SK-N-SH (cell line): ENCODE measurements around the gene SMARCD2. TPM values are rescaled to one million over a fixed set of nuclear protein-coding genes. Genes with fewer than 3 reads are reported as not detected.
A peak's percentile ranks its signal among the peaks of the same experiment; 100 is the strongest.

Source experiments
- CTCF ChIA-PET: fragments of 300-600, 350-600 bp; formaldehyde crosslinking; extraction: SDS; loops from one replicate; lab custom pipeline; 2021; lab: Yijun Ruan, JAX
- POLR2A ChIA-PET: fragments of 350-600 bp; sonication (Branson Sonifier 250); formaldehyde crosslinking; extraction: SDS; loops from one replicate; lab custom pipeline; 2020; ENCODE audit warnings: antibody characterized with exemption, inconsistent platforms; lab: Yijun Ruan, JAX
- DNase-seq: peaks from one replicate; pipeline ENCODE4 v3.0.0; 2012
- H2AFZ ChIP-seq: fragments of 200-600 bp; sonication (generic); 2 replicates; pipeline ENCODE4 v1.8.1; 2016; ENCODE audit warnings: antibody characterized with exemption, mild to moderate bottlenecking, low read depth
- H3F3A ChIP-seq: fragments of 200-600 bp; sonication (generic); replicated peaks from 2 replicates; pipeline ENCODE3; 2016; ENCODE audit warnings: antibody characterized with exemption, mild to moderate bottlenecking; ENCODE audit not compliant: insufficient read depth
- H3K27ac ChIP-seq, 2 experiments: fragments of 200-500 bp in 1 of 2; fragments of 200-600 bp in 1 of 2; sonication (Bioruptor generic) in 1 of 2; sonication (generic), shearing (Covaris generic) in 1 of 2; 2 replicates each; pipeline versions ENCODE4 v1.5.1 to v1.6.1; 2014 to 2016; ENCODE audit warnings: low read depth in 2 of 2, inconsistent platforms in 1 of 2, low read length in 1 of 2, mild to moderate bottlenecking in 1 of 2, mixed read lengths in 1 of 2
- H3K27me3 ChIP-seq: fragments of 200-600 bp; sonication (generic), shearing (Covaris generic); 2 replicates; pipeline ENCODE4 v1.6.1; 2016; ENCODE audit warnings: mixed run types; ENCODE audit not compliant: insufficient read depth
- H3K36me3 ChIP-seq, 2 experiments: fragments of 200-500 bp in 1 of 2; fragments of 200-600 bp in 1 of 2; sonication (Bioruptor generic) in 1 of 2; sonication (generic) in 1 of 2; replicated peaks in 1 of 2; 2 replicates each; pipeline versions ENCODE3 to v1.5.1; 2014 to 2016; ENCODE audit warnings: low read length in 1 of 2, mild to moderate bottlenecking in 1 of 2; ENCODE audit not compliant: insufficient read depth in 2 of 2, control insufficient read depth in 1 of 2
- H3K4me1 ChIP-seq, 2 experiments: fragments of 200-500 bp in 1 of 2; fragments of 200-600 bp in 1 of 2; sonication (Bioruptor generic) in 1 of 2; sonication (generic), shearing (Covaris generic) in 1 of 2; 2 replicates each; pipeline versions ENCODE4 v1.5.1 to v1.6.1; 2014 to 2016; ENCODE audit warnings: low read depth in 1 of 2, low read length in 1 of 2, mixed run types in 1 of 2; ENCODE audit not compliant: insufficient read depth in 2 of 2, control insufficient read depth in 1 of 2
- H3K4me2 ChIP-seq: fragments of 200-600 bp; sonication (generic), shearing (Covaris generic); 2 replicates; pipeline ENCODE4 v1.6.1; 2017; ENCODE audit warnings: mixed run types
- H3K4me3 ChIP-seq, 2 experiments: fragments of 200-500 bp in 1 of 2; fragments of 200-600 bp in 1 of 2; sonication (Bioruptor generic) in 1 of 2; sonication (generic), shearing (Covaris generic) in 1 of 2; 2 replicates each; pipeline versions ENCODE4 v1.5.1 to v1.8.1; 2014 to 2016; ENCODE audit warnings: low read depth in 2 of 2, inconsistent platforms in 1 of 2, low read length in 1 of 2, mild to moderate bottlenecking in 1 of 2, mixed read lengths in 1 of 2, moderate library complexity in 1 of 2
- H3K79me2 ChIP-seq: fragments of 200-600 bp; sonication (generic); 2 replicates; pipeline ENCODE4 v1.8.1; 2017; ENCODE audit warnings: mild to moderate bottlenecking; ENCODE audit not compliant: insufficient read depth
- H3K9ac ChIP-seq: fragments of 200-600 bp; sonication (generic); 2 replicates; pipeline ENCODE4 v1.6.1; 2017; ENCODE audit warnings: mixed run types
- H3K9me2 ChIP-seq: fragments of 200-600 bp; sonication (generic); 2 replicates; pipeline ENCODE4 v1.6.1; 2017; ENCODE audit warnings: mixed run types
- H3K9me3 ChIP-seq: fragments of 200-600 bp; sonication (generic); 2 replicates; pipeline ENCODE4 v1.6.1; 2017; ENCODE audit warnings: mixed run types, mild to moderate bottlenecking, moderate library complexity
- H4K20me1 ChIP-seq: fragments of 200-600 bp; sonication (generic); 2 replicates; pipeline ENCODE4 v1.6.1; 2017; ENCODE audit warnings: mild to moderate bottlenecking, mixed run types; ENCODE audit not compliant: insufficient read depth
- CHD2 ChIP-seq: fragments of 150-350 bp; IDR thresholded peaks from 2 replicates; pipeline ENCODE4 v1.6.1; 2018; ENCODE audit warnings: low read length; ENCODE audit not compliant: partially characterized antibody
- CTCF ChIP-seq: fragments of 200-600 bp; sonication (generic); IDR thresholded peaks from 2 replicates; pipeline ENCODE4 v1.6.1; 2017; ENCODE audit warnings: antibody characterized with exemption, mild to moderate bottlenecking, moderate library complexity
- ELF1 ChIP-seq: IDR thresholded peaks from 2 replicates; pipeline ENCODE4 v1.4.0; 2012
- MXI1 ChIP-seq: IDR thresholded peaks from 2 replicates; pipeline ENCODE4 v1.6.1; 2012; ENCODE audit warnings: mild to moderate bottlenecking, low read depth, low read length, improper control_type of control experiment
- NFIC ChIP-seq: IDR thresholded peaks from 2 replicates; pipeline ENCODE4 v1.4.0; 2012; ENCODE audit warnings: borderline replicate concordance
- RAD21 ChIP-seq: IDR thresholded peaks from 2 replicates; pipeline ENCODE4 v1.6.1; 2012; ENCODE audit warnings: mild to moderate bottlenecking, low read length
- RCOR1 ChIP-seq: fragments of 150-350 bp; IDR thresholded peaks from 2 replicates; pipeline ENCODE4 v1.6.1; 2017; ENCODE audit warnings: antibody characterized with exemption, low read length
- REST ChIP-seq: IDR thresholded peaks from 2 replicates; pipeline ENCODE4 v1.6.1; 2012; ENCODE audit warnings: mild to moderate bottlenecking, low read depth, low read length, moderate library complexity
- SIN3A ChIP-seq: IDR thresholded peaks from 2 replicates; pipeline ENCODE4 v1.6.1; 2012; ENCODE audit warnings: low read depth, mild to moderate bottlenecking, low read length, moderate library complexity, borderline replicate concordance
- TAF1 ChIP-seq: IDR thresholded peaks from 2 replicates; pipeline ENCODE4 v1.6.1; 2012; ENCODE audit warnings: low read depth, mild to moderate bottlenecking, low read length, moderate library complexity, borderline replicate concordance
- TCF12 ChIP-seq: IDR thresholded peaks from 2 replicates; pipeline ENCODE4 v1.4.0; 2012
- TEAD4 ChIP-seq: IDR thresholded peaks from 2 replicates; pipeline ENCODE4 v1.4.0; 2012; ENCODE audit warnings: mild to moderate bottlenecking, borderline replicate concordance; ENCODE audit not compliant: insufficient read depth
- WGBS: methylation state at CpG from one replicate; pipeline ENCODE4 v1.1.6; 2017; ENCODE audit warnings: low lambda C conversion rate; 5-methylcytosine and 5-hydroxymethylcytosine counted together
- polyA plus RNA-seq, 3 experiments: library from polyadenylated mRNA; depleted of rRNA; stranded (reverse); fragments of >200 nt; gene quantifications; 2 replicates each; pipeline ENCODE4 v1.2.3, GENCODE V29; 2012

Gene SMARCD2
- polyA plus RNA-seq, 1 of the 3 experiments (the other 2 are of a cell fraction) = 89.1 TPM

GRCh38 chr17:63827002-63827800, 15.3 kb downstream of the SMARCD2 start, which contains the start of the genes FTSJ3 and PSMC5 (continued):
- TF ChIP-seq REST (peak; percentile 69), SIN3A (peak; percentile 92; the same call in 1 of the 2 replicates), ELF1 (peak; percentile 92), TEAD4 (no peak), RAD21 (no peak), CTCF (peak; percentile 56), MXI1 (peak; percentile 85), TCF12 (peak; percentile 11; the same call in 1 of the 2 replicates), CHD2 (peak; percentile 77), TAF1 (peak; percentile 99), NFIC (no peak)

DNA sequence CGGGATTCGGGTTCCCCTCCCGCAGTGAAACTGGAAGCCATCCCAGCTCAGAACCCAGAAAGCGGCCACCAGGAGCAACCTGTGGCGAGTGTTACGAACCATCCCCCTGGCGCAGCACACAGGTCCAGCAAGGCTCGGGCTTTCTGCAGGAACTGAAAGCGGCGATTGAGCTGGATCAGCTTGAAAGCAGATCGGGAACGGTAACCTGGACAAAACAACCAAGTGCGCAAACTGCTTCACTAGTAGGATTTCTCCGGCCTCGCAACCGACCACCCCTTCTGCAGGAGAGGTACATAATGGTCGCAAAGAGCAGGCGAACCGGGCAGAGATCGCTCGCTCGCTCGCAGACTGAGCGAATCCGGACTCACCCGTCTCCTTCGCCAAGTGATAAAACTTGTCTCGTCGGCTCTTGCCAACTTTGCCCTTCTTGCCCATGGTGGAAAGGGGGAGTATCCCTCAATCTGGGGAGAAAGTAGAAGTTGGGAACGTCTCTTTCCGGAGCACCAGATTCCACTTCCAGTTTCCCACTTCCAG, 15.9 kb downstream of the SMARCD2 start:
- ChIA-PET POLR2A (interaction anchor here (0.6 to 9.1 kb wide), 10 partner anchors 8 to 679 kb away, joined by 3 to 108 read pairs (median 4); partner anchors contain the start of genes CCDC47, DDX42, DDX5 and SMARCD2), CTCF (interaction anchor here (0.6 to 7.4 kb wide), 16 partner anchors 8 to 65 kb away, joined by 3 to 96 read pairs (median 4); partner anchors contain the start of genes CCDC47, DDX42, GH2 and SMARCD2)
- no peaks in the 10 kb centered on the region for H3K27me3 ChIP-seq
- peak; percentile 55 for DNase-seq
- no peak for TF ChIP-seq NFIC
- 0 out of 2 replicates have a peak, but pooled peaks have one; percentile 6 for TF ChIP-seq RCOR1
- TF ChIP-seq, all 33 proteins: peak for 1
- Histone ChIP-seq H3K27ac (peak overlapping the region; percentile 90 to 99), H4K20me1 (peaks cover 8% of the 10 kb centered on the region; the same call in 1 of the 2 replicates), H2AFZ (peak overlapping the region; percentile 67), H3K9me3 (no peaks in the 10 kb centered on the region), H3K36me3 (peaks cover 76 to 77% of the 10 kb centered on the region in 2 experiments), H3K4me1 (peaks cover 9 to 37% of the 10 kb centered on the region in 2 experiments; a peak in 2 of 4 replicates), H3F3A (peaks cover 28% of the 10 kb centered on the region), H3K9ac (peak overlapping the region; percentile 88), H3K4me3 (peak overlapping the region; percentile 94 to 100), H3K9me2 (no peaks in the 10 kb centered on the region), H3K79me2 (peaks cover 69% of the 10 kb centered on the region), H3K4me2 (peak overlapping the region; percentile 93)
- WGBS = 0% methylated on average over 31 of the region's 31 CpGs
